ENCODE data around the gene EBPL.
A peak's percentile ranks its signal among the peaks of the same experiment; 100 is the strongest.

- peak; percentile 43 to 44 for TF ChIP-seq CTCF (IDR thresholded peaks at IDR 0.05)
- no peak for TF ChIP-seq POLR2AphosphoS5 (IDR thresholded peaks at IDR 0.05)
- no peak for TF ChIP-seq POLR2A (IDR thresholded peaks at IDR 0.05)
Observed at GRCh38 chr13:49669735-49670309, 21.5 kb downstream of the EBPL start.
